ENCODE results near the gene TOMM20. TPM values are rescaled to one million over a fixed set of nuclear protein-coding genes. Genes with fewer than 3 reads are reported as not detected.
A peak's percentile ranks its signal among the peaks of the same experiment; 100 is the strongest.

Gene TOMM20
- total and polyA plus RNA-seq, 9 of the 15 experiments (the other 6 are each of a cell fraction or from before 2014, with no cell fraction given) = 70.6 to 334 (median 159) TPM

DNA sequence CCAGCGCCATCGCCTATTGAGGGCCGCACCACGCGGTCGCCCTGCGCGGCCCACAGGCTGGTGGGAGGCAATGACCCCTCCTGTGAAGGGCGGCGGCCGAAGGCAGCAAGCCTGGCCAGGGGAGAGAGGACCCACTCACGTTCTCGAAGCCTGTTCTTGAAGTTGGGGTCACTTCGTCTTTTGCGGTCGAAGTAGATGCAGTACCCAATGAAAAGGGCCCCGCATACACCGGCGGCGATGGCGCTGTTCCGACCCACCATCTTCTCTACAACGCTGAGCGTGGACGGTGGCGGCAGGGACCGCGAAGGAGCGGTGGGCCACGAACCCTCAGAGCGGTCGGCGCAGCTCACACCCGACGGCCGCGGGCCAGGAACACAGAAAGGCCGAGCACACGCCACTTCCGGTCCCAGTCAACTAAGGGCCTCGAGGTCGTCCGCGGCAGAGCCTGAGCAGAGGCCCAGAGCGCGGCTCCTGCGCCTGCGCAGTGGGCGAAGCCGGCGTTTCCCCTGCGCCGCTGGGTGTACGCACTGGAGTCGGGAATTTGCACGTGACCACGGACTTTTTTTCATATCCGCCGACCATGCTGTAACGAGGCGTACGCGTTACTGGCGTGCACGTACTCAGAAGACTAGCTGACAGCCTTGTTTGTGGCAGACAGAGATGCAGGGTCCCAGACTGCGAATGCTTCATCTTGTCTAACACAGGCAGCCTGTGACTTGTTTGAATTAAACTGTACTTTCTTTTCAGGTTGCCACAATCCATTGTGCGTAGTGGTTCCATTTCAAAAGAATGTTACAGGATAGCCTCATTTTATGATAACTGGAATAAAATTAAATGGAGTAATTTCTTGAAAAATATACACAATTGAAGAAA is at the start of gene TOMM20 (continued):
- TF ChIP-seq, protein P1, sequence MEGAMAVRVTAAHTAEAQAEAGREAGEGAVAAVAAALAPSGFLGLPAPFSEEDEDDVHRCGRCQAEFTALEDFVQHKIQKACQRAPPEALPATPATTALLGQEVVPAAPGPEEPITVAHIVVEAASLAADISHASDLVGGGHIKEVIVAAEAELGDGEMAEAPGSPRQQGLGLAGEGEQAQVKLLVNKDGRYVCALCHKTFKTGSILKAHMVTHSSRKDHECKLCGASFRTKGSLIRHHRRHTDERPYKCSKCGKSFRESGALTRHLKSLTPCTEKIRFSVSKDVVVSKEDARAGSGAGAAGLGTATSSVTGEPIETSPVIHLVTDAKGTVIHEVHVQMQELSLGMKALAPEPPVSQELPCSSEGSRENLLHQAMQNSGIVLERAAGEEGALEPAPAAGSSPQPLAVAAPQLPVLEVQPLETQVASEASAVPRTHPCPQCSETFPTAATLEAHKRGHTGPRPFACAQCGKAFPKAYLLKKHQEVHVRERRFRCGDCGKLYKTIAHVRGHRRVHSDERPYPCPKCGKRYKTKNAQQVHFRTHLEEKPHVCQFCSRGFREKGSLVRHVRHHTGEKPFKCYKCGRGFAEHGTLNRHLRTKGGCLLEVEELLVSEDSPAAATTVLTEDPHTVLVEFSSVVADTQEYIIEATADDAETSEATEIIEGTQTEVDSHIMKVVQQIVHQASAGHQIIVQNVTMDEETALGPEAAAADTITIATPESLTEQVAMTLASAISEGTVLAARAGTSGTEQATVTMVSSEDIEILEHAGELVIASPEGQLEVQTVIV (CRISPR knock-in tag; IDR thresholded peaks at IDR 0.05; ENCODE audit: borderline replicate concordance) = peak; percentile 71; the same call in 1 of the 2 replicates
- TF ChIP-seq ETV1 (tag; conservative IDR thresholded peaks at IDR 0.05; ENCODE audit: low read depth) (peak; percentile 93), ZNF551 (CRISPR knock-in tag; IDR thresholded peaks at IDR 0.05) (no peak), NFATC3 (IDR thresholded peaks at IDR 0.05) (no peak; the same call in 1 of the 2 replicates), KAT2B (IDR thresholded peaks at IDR 0.05; ENCODE audit: low read depth, low read length) (no peak), ZNF717 (CRISPR knock-in tag; IDR thresholded peaks at IDR 0.05) (no peak), GTF2A2 (tag; IDR thresholded peaks at IDR 0.05) (0 out of 2 replicates have a peak, but pooled peaks have one; percentile 44), NUFIP1 (IDR thresholded peaks at IDR 0.05; ENCODE audit: partially characterized antibody) (no peak), CAMTA2 (CRISPR knock-in tag; conservative IDR thresholded peaks at IDR 0.05) (no peak), XRCC5 (IDR thresholded peaks at IDR 0.05; ENCODE audit: low read depth, low read length) (no peak; the same call in 1 of the 2 replicates)
- TF ChIP-seq, protein P2, sequence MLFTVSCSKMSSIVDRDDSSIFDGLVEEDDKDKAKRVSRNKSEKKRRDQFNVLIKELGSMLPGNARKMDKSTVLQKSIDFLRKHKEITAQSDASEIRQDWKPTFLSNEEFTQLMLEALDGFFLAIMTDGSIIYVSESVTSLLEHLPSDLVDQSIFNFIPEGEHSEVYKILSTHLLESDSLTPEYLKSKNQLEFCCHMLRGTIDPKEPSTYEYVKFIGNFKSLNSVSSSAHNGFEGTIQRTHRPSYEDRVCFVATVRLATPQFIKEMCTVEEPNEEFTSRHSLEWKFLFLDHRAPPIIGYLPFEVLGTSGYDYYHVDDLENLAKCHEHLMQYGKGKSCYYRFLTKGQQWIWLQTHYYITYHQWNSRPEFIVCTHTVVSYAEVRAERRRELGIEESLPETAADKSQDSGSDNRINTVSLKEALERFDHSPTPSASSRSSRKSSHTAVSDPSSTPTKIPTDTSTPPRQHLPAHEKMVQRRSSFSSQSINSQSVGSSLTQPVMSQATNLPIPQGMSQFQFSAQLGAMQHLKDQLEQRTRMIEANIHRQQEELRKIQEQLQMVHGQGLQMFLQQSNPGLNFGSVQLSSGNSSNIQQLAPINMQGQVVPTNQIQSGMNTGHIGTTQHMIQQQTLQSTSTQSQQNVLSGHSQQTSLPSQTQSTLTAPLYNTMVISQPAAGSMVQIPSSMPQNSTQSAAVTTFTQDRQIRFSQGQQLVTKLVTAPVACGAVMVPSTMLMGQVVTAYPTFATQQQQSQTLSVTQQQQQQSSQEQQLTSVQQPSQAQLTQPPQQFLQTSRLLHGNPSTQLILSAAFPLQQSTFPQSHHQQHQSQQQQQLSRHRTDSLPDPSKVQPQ (CRISPR knock-in tag; IDR thresholded peaks at IDR 0.05; ENCODE audit: borderline replicate concordance) = 0 out of 2 replicates have a peak, but pooled peaks have one; percentile 17
- TF ChIP-seq, protein P3, sequence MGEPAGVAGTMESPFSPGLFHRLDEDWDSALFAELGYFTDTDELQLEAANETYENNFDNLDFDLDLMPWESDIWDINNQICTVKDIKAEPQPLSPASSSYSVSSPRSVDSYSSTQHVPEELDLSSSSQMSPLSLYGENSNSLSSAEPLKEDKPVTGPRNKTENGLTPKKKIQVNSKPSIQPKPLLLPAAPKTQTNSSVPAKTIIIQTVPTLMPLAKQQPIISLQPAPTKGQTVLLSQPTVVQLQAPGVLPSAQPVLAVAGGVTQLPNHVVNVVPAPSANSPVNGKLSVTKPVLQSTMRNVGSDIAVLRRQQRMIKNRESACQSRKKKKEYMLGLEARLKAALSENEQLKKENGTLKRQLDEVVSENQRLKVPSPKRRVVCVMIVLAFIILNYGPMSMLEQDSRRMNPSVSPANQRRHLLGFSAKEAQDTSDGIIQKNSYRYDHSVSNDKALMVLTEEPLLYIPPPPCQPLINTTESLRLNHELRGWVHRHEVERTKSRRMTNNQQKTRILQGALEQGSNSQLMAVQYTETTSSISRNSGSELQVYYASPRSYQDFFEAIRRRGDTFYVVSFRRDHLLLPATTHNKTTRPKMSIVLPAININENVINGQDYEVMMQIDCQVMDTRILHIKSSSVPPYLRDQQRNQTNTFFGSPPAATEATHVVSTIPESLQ (CRISPR knock-in tag; IDR thresholded peaks at IDR 0.05) = 0 out of 2 replicates have a peak, but pooled peaks have one; percentile 62
- TF ChIP-seq, protein P4, sequence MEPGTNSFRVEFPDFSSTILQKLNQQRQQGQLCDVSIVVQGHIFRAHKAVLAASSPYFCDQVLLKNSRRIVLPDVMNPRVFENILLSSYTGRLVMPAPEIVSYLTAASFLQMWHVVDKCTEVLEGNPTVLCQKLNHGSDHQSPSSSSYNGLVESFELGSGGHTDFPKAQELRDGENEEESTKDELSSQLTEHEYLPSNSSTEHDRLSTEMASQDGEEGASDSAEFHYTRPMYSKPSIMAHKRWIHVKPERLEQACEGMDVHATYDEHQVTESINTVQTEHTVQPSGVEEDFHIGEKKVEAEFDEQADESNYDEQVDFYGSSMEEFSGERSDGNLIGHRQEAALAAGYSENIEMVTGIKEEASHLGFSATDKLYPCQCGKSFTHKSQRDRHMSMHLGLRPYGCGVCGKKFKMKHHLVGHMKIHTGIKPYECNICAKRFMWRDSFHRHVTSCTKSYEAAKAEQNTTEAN (CRISPR knock-in tag; IDR thresholded peaks at IDR 0.05) = peak; percentile 91
- TF ChIP-seq, protein P5, sequence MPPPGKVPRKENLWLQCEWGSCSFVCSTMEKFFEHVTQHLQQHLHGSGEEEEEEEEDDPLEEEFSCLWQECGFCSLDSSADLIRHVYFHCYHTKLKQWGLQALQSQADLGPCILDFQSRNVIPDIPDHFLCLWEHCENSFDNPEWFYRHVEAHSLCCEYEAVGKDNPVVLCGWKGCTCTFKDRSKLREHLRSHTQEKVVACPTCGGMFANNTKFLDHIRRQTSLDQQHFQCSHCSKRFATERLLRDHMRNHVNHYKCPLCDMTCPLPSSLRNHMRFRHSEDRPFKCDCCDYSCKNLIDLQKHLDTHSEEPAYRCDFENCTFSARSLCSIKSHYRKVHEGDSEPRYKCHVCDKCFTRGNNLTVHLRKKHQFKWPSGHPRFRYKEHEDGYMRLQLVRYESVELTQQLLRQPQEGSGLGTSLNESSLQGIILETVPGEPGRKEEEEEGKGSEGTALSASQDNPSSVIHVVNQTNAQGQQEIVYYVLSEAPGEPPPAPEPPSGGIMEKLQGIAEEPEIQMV (tag; conservative IDR thresholded peaks at IDR 0.05; ENCODE audit: low read depth) = 0 out of 2 replicates have a peak, but pooled peaks have one; percentile 64
- TF ChIP-seq, protein P6, sequence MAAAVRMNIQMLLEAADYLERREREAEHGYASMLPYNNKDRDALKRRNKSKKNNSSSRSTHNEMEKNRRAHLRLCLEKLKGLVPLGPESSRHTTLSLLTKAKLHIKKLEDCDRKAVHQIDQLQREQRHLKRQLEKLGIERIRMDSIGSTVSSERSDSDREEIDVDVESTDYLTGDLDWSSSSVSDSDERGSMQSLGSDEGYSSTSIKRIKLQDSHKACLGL (CRISPR knock-in tag; IDR thresholded peaks at IDR 0.05; ENCODE audit: borderline replicate concordance, poor library complexity, severe bottlenecking) = peak; percentile 43
